A204.1 (cell line): ENCODE results near the gene GCAT.

Source experiments
- FAIRE-seq: peaks from 2 replicates; lab custom pipeline; 2012; peaks lifted over from hg19 to GRCh38; lab: Jason Lieb, UNC

The GCAT gene

DNA sequence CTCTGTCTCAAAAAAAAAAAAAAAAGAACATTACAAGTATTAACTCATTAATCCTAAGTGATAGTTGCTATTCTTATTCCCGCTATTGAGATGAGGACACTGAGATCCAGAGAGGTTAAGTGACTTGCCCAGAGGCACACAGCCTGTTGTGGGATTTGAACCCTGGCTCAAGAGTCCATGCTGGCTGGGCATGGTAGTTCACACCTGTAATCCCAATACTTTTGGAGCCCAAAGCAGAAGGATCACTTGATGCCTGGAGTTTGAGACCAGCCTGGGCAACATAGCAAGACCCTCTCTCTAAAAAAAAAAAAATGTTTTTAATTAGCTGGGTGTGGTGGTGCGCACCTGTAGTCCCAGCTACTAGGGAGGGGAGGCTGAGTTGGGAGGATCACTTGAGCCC, 4.1 kb downstream of the GCAT start:
- no peak for FAIRE-seq

GRCh38 chr22:37812869-37813678, 5.3 kb downstream of the GCAT start:
- FAIRE-seq, result no peak

DNA sequence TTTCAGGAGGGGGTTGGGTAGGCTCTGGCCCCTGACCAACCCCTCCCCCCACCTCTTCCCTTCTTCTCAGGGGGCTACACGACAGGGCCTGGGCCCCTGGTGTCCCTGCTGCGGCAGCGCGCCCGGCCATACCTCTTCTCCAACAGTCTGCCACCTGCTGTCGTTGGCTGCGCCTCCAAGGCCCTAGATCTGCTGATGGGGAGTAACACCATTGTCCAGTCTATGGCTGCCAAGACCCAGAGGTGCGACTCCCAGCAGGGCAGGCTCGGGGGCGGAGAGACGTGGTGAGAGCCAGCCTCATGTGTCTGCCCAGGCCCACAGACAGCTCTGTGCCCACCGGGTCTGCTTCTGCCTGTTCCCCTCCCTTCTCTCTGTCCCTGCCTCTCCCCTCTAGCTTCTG, 7.9 kb downstream of the GCAT start:
- FAIRE-seq, result no peak

DNA sequence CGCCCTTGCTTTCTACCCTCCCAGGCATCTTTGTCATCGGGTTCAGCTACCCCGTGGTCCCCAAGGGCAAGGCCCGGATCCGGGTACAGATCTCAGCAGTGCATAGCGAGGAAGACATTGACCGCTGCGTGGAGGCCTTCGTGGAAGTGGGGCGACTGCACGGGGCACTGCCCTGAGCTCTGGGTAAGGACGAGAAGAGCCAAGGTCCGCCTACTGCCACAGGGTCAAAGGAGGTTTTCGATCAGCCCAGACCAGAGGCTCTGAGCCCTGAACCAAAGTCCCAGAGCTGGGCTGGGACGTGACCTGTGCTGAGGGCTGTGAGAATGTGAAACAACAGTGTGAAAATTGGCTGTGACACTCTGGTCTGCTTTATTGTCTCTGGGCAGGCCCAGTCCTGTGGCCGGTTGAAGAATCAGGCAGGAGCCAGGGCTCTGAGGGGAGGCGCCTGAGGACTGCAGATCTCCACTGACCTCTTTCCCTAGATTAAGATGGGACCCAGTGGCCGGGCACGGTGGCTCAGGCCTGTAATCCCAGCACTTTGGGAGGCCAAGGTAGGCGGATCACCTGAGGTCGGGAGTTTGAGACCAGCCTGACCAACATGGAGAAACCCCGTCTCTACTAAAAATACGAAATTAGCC, 8.9 kb downstream of the GCAT start:
- no peak for FAIRE-seq

GRCh38 chr22:37817705-37818408, 10.1 kb downstream of the GCAT start:
- no peak for FAIRE-seq

- FAIRE-seq, result no peak
These were observed 10.8 kb downstream of the GCAT start for GRCh38 chr22:37818409-37819104.

DNA sequence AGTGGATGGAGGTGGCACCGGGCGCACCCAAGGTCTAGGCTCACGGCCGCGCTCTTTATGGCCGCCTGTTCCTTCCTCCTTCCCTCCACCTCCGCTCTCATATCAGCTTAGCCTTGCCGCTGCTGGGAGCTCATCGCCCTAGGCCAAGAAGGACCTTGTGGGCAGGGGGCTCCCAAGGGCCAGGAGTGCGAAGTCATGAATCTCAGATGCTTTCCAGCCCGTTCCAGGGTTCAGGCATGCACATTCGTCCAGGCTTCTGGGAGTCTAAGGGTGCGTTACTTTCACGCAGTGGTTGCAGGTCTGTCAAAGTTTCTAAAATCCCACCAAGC, 11.3 kb downstream of the GCAT start:
- no peak for FAIRE-seq

DNA sequence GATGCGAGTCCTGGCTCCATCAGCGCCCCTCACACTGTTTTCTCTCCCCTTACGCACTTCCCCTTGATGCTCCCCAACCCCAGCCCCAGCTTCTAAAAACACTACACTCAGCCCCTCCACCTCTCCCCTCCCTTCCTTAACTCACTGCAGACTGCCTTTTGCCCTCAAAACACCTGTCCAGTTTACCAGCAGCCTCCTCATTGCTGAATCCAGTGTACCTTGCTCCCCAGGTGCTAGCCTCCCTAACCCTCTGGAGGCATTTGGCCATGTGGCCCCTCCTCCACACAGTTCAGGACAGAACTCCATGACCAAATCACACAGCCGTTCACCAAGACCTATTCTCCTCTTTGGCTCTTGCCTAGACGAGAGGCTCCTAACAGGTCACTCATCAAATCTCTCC, 12.6 kb downstream of the GCAT start:
- no peak for FAIRE-seq

GRCh38 chr22:37822079-37822833, 14.5 kb downstream of the GCAT start:
- FAIRE-seq, result no peak

DNA sequence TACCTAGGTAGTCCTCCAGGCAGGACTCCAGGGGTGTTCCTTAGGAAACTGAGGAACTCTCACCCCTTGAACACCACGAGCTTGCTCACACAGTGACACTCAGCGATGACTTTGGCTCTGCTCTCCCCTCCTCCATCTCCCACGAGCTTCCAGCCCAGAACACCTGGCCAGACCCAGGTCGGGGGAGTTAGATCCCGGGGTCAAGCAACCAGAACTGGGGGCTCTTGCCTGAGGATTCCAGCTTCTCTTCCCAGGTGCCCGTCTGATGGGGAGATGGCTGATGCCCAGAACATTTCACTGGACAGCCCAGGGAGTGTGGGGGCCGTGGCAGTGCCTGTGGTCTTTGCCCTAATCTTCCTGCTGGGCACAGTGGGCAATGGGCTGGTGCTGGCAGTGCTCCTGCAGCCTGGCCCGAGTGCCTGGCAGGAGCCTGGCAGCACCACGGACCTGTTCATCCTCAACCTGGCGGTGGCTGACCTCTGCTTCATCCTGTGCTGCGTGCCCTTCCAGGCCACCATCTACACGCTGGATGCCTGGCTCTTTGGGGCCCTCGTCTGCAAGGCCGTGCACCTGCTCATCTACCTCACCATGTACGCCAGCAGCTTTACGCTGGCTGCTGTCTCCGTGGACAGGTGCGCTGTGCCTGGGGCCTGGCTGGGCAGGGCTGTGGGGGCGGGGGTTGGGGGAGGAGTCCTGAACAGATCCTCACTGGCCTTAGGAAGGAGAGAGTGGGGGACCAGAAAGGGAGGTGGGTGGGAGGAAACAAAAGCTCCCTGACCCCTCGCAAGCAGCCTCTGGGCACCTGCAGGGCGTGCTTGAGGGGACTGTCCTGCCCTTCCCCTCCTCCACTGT, 15.6 kb downstream of the GCAT start, which contains the start of gene GALR3:
TSS of gene GALR3 (plus strand) at position 249 of the 852 bp plus-strand sequence. CDS start at position 274, 25 bp downstream.
- no peak for FAIRE-seq

DNA sequence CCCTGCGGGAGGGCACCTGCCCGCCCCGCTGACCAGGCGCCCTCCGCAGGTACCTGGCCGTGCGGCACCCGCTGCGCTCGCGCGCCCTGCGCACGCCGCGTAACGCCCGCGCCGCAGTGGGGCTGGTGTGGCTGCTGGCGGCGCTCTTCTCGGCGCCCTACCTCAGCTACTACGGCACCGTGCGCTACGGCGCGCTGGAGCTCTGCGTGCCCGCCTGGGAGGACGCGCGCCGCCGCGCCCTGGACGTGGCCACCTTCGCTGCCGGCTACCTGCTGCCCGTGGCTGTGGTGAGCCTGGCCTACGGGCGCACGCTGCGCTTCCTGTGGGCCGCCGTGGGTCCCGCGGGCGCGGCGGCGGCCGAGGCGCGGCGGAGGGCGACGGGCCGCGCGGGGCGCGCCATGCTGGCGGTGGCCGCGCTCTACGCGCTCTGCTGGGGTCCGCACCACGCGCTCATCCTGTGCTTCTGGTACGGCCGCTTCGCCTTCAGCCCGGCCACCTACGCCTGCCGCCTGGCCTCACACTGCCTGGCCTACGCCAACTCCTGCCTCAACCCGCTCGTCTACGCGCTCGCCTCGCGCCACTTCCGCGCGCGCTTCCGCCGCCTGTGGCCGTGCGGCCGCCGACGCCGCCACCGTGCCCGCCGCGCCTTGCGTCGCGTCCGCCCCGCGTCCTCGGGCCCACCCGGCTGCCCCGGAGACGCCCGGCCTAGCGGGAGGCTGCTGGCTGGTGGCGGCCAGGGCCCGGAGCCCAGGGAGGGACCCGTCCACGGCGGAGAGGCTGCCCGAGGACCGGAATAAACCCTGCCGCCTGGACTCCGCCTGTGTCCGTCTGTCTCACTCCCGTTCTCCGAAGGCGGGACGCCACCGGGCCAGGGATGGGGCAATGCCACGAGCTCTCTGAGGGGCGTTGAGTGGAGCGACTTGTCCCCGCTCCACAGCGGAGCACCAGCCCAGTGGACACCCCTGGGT, 17.2 kb downstream of the GCAT start:
- no peak for FAIRE-seq

DNA sequence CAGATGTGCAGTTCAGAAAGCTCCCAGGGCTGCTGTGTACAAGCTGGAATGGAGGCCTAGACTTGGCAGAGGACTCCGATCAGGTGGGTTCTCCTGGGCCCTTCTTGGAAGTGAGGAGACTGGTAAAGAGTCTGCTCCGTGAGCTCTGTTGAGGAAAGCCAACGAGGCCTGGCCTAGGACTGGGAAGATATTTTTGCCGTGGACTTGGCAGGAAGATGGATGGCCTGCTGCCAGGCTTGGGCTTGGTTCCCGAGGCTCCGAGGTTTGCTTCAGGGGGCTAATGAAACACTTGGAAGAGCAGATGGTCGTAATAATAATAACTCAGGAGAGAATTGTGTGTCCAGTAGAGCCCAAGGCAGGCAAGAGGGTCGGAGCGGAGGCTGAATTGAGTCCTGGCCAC, 19.3 kb downstream of the GCAT start:
- FAIRE-seq, result no peak

DNA sequence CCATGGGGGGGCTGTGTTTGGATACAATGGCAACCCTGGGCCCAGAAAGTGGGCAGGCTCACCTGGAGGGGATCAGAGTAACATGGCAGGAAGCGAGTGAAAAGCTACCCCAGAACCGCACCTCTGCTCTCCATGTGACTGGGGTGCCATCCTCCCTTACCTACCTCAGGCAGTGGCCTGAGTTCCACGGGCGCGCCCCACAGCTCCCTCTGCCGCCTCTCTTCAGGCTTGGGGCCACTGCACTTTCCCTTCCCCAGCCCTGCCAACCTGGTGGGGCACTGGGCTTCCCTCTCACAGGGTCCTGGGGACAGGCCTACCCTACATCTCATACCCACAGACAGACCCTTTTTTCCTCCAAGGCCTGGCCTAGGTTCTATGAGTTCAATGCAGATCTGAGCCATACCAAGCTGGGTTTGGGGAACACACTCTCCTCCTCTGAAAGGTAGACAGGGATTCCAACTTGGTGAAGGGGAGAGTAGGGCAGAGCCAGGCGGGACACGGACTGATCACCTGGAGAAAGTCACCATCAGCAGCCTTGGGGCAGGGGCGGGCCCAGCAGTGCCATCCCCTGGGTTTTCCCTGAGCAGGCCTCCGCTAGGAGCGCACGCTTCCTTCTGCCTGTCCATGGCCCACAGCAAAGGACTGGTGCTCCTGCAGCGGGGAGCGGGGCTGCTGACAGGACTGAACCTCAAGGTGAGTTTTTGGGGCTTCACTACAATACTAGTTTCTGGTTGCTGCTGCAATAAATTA, 22.5 kb downstream of the GCAT start:
- FAIRE-seq, result no peak

GRCh38 chr22:37831472-37831871, 23.7 kb downstream of the GCAT start:
- no peak for FAIRE-seq

DNA sequence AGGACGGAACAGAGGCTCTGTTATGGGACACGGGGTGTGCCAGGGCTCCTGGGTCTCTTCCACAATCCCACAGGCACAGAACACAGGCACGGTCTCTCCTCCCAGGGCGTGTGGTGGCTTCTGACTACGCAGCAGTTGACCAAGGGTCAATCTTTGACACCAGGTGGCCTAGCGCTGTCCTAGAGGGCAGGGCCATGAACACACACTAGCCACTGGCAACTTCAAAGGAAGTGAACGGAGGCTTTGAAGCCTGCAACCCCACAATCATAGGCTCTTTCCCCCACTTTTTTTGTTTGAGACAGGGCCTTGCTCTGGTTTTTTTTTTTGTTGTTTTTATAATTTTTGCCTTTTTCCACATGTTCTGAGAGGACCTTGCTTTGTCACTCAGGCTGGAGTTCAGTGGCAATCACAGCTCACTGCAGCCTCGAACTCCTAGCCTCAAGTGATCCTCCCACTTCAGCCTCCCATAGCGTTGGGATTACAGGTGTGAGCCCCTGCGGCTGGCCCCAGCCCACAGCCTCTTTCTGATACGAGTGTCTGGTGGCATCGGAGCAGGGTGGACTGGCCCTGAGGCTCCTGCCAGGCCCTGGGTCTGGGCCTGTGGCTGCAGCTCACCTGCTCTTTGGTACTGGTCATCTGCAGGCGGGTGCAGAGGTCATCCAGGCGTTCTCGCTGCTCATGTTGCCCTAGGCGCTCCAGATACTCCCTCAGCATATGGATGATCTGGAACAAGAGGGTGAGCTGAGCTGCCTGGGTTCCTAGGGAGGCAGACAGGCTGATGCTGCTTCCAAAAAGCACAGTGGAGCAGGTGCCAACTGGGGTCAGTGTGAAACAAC, 24.5 kb downstream of the GCAT start:
- FAIRE-seq, result no peak

DNA sequence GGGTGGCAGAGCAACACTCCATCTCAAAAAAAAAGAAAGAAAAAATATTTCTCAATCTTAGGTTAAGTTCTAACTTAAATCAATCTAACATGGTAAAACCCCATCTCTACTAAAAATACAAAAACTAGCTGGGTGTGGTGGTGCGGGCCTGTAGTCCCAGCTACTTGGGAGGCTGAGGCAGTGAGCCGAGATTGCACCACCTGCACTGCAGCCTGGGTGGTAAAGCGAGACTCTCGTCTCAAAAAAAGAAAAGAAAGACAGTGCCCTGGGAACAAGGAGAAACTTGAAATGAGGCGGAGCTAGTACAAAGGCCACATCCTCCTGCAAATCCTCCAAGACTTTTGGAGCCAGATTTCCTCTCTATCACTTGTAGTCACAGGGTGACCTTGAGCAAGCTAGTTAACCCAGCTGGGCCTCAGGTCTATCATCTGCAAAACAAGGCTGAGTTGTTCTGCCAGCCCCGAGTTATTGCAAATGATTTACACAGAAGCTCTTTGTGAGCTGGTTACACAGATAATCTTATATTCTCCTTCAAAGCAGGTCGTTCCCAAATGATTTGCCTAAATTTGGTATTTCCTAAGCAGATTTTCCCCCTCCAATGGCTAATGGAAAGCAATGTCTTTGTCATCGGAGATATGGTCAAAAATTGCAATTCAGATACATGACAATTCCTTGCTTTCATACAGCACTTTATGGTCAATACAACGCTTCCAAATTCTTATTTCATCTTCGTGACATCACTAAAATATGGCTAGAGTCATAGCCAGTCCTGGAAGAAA, 34.5 kb downstream of the GCAT start:
- FAIRE-seq, result no peak

- no peak for FAIRE-seq
These were observed 36.0 kb downstream of the GCAT start for GRCh38 chr22:37843741-37844089.
